ENCODE measurements around the gene NSMCE3.
"Not testable (repeated sequence)": the region's sequence is repeated elsewhere in the genome, so short reads cannot be mapped to it uniquely, and the experiment has no call there.

The NSMCE3 gene

DNA sequence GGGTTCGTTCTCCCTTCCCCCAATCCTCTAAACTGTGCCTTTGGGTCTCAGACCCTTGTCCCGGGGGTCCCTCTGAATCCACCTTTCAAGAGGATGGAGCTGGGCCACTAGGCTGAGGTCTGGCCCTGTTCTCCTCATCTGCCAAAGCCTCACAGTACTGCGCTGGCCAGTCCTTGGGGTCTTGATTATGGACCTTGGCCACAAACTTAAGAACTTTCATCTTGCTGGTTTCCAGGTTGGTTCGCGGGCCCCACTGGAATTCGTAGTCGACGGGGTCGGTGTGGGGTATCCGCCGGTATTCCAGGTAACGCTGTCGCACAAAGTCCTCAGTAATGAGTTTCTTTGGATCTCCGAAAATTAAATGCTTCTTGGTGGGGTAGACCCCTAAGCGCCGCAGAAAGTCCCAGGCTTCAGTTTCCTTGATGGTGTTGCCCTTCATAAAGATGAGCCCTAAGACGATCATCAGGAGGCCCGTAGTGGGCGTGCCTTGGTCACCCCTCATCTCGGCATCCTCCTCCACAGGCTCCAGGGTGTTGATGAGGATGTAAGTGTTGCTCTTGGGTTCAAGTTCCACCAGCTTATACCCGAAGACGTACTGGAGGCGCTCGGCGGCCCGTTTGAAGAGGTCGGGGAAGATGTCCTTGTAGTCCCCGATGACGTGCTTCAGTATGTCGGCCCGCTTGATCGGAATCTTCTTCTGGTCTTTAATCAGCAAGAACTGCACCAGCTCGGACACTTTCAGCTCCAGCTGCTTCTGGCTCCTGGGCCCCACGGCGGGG is 727 bp downstream of the NSMCE3 start:
- DNase-seq: peak; percentile 33

DNA sequence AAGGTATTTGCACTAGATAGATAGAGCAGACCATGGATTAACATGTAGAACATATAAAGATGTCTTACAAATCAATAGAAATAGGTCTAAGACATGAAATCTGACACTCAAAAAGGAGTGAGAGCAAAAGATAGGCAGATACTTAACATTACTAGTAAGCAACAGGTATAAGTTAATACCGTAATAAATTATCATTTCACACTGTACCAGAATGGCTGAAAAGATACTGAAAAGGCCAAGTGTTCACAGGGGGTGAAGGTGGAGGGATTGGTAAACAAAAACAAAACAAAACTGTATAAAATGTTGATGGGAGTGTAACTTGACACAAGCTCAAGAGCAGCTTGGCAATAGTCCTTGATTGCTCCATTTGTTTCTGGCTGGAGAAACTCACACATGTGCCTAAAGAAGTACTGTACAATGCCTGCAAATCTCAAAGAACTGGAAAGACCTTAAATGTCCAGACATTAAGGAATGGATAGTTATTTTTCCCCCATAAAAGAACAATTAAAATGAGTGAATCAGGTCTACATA is 3.5 kb downstream of the NSMCE3 start:
- no peak for DNase-seq

DNA sequence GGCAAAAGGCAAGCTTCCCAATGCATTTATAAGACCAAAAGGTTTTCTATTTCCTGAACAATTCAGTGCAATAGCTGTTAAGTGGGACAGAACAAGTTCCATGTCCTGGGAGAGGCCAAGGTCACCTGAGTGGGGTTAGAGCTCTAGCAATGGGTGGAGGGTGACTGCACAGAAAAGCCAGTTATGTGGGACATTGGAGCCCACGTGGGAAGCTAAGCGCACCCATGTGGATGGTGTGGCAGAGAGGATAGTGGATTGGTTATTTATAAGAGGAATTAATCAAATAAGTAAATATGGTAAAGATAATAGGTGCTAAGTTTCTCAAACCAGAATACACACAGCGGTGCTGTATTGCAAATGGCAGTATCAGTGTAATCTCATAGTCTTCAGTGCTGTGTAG is 6.3 kb downstream of the NSMCE3 start:
- DNase-seq: no peak

DNA sequence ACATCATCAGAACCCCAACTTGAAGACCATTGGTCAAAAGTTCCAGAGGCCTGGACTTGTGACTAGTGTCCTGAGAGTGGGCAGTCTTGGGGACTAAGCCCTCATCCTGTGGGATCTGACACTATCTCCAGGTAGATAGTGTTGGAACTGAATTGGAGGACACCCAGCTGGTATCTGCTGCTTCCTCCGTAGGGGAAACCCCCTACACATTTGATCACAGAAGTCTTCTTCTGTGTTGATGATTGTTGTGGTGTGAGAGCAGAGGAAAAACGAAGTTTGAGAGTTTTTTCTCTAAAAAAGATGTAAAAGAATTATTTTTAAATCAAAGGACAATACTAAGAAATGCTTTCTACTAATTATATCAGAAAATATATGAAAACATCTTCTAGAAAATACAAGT is 6.9 kb downstream of the NSMCE3 start:
- DNase-seq: no peak

DNA sequence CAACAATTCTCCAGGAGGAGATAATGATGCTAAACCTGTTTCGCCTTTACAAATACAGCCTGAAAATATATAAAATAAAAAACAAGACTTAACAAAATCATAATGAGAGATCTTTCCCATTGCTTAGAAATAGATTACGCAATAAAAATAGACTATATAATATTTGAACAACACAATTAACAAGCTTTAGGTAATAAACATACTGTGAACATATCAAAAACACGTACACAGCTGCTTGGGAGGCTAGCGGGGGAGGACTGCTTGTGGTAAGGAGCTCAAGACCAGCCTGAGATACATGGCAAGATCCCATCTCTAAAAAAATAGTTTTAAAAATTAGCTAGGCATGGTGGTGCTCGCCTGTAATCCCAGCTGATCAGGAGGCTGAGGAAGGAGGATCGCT is 8.7 kb downstream of the NSMCE3 start:
- DNase-seq: no peak

DNA sequence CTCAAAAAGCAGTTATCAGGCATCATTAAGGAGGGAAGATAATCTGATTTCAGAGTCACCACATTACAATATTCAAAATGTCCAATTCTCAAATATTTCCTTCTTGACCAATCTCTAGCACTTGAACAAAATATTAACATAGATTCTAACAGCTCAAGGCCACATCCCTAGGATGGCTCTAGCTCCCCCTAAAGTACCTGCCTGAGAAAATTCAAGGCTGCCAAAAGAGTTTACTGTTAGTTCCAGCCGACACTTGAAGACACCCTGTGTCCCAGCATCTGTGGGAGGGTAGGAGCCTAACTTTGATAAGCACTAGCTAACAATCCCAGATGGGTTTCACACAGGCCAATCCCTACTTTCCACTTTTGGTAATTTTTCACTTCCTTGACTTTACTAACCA is 10.4 kb downstream of the NSMCE3 start:
- no peak for DNase-seq

DNA sequence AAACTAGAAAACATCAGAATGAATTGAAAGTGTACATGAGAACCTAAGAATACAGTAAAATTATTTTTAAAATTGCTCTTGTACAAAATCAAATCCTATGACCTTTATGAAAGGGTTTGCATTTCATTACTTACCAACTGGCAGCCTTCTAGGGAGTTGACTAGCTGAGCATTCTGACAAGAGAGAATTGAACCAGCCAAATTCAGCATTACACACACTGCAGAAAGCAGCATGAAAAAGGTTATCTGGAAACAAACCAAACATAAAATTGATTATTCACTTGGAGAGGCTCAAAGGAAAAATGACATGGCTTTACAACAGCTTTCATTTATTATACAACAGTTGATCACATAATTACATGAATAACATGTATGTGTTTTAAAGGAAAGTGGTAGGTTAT is 17.4 kb downstream of the NSMCE3 start:
- no peak for DNase-seq

DNA sequence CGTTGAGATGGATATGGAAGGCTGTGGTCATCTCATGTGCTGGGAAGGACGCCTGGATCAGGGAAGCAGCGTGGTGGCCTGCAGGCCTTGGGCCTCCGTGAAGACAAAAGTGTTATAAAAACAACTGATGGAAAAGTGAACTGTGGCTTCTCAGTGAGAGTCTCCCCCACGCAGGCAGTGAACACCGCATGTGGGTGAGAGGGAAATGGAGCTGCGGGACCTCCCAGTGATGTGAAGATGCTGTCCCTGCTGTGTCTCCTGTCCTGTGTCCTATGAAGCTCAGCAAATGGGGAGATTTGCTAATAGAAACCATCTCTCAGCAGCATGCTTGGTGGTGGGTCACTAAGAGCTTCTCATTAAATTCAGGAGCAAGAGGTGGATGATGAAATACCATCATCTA is 25.1 kb downstream of the NSMCE3 start:
- no peak for DNase-seq

DNA sequence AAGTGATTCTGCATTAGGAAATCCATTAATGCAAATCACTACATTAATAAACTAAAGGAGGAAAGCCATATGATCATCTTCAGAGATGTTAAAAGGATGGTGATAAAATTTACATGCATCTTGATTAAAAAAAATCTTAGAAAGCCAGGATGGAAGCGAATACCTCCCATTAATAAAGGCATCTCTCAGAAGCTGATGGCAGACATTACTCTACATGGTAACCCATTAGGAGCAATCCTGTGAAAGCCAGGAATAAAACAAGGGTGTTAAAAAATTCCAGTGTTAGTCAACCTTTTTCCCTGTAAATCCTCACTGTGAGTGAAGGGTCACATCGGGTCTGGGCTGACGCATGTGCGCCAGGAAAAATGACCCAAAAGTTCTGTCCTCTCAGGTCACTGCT is 25.5 kb downstream of the NSMCE3 start:
- no peak for DNase-seq

DNA sequence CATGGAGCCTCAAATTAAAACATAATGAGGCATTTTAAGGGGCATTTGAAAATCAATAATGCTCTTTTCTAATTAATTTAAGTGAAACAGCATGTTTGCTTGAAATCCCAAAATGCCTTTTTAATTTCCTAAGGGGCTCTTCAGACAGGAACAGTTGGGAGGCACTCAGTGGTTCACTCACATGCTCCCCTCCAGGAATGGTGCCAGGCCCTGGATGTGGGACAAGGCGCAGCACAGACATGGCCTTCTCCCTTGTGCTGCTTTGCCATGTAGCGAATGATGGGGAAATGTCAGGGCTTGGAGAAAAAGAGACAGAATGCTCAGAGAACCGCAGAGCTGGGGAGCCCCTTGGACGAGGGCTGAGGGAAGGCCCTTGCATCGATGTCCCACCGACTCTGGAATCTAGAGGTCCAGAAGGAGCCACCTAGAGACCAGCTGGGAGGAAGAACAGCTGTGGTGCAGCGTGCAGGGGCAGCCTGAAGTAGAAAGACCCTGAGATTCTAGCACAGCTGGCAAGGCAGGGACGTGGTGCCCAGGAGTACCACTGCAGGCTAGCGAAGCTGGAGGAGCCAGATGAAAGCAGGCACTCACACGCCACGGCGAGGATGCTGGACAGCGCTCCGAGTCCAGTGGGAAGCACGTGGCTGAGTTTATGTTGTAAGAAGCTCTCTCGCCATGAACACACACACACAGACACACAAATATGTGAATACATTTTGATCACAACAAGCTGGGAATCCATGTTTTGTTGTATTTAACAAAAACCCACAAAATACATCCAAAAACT is 27.0 kb downstream of the NSMCE3 start:
- DNase-seq: no peak

DNA sequence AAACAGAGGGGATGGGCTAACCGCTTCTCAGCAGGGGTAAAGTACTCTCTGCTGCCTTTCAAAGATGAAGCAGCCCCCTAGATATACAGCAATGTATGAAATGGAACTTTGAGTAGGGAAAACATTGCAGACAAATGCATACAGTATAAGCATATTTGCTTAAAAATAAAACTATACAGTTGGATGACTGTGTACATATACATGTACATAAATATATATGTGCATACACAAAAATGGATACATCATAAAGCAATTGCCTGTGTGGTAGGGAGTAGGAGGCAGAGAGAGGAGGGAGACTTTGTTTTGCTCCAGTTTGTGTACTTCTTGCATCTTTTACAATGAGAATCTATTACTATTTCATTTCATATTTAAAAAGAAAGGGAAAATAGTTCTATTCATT is 28.4 kb downstream of the NSMCE3 start:
- DNase-seq: no peak

DNA sequence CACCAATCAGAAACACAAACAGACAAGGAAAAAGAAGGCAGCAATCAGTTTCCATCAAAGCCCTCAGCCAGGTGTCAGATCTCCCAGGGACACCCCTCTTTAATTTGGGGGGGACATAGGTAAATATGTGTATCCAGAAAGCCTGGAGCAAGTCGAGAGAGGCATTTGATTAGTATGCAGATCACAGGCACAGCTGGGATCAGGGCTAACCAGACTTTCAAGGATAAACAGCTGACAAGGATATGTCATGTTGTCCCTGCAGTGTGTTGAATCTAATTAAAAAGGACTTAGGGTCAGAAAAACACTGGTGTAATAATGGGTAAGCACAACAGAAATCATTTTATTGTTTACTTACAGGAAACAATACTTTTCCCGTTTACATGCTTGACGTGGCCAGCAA is 30.2 kb downstream of the NSMCE3 start:
- no peak for DNase-seq

DNA sequence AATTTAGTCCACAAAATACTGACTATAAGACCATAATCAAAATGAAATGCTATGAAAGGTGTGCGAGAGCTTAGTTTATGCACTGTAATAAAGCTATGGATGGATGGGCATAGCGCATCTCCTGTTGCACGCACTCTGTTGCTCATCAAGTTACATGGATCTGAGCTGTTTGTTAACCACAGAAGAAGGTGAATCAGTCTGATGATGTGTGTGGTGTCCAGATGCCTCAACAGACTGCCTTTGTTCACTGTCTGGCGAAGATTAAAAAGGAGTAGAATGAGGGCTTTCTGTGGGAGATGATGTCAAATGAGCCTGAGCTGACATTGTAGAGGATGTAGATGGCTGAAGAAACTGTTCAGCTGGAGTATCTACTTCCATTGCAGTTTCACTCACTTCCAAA is 36.1 kb downstream of the NSMCE3 start:
- no peak for DNase-seq

DNA sequence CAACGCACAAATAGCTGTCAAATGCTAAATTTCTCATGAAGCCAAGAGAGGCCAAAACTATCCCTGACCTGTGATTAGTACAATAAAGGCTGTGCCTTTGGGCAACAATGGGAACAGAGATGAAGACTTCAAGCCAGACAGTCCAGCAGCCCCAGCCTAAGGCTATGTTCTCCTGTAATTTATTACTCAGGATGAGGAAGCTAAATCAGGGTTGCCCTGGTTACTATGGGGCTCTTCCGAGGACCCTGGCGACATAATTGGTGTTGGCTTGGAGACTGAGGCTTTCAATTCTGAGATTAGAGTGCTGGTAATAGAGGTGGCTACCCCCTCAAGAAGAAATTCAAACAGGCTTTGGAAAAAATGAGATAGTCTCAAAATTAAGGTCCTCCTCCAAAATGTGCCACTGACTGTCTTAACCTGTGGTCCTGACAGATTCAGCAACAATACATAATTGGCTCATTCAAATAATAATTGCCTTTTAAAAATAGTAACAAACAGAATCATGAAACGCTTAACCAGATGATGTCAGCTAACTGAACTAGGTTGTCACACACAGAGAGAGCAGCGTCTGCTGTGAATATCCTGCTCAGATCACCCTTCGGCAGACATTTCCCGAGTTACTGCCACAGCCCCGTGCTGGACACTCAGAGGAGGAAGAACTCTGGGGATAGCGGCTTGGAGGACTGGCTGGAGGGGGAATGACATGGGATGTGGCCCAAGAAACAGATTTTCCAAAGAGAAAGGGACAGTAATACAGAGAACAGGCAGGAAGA is 43.0 kb downstream of the NSMCE3 start:
- DNase-seq: no peak

DNA sequence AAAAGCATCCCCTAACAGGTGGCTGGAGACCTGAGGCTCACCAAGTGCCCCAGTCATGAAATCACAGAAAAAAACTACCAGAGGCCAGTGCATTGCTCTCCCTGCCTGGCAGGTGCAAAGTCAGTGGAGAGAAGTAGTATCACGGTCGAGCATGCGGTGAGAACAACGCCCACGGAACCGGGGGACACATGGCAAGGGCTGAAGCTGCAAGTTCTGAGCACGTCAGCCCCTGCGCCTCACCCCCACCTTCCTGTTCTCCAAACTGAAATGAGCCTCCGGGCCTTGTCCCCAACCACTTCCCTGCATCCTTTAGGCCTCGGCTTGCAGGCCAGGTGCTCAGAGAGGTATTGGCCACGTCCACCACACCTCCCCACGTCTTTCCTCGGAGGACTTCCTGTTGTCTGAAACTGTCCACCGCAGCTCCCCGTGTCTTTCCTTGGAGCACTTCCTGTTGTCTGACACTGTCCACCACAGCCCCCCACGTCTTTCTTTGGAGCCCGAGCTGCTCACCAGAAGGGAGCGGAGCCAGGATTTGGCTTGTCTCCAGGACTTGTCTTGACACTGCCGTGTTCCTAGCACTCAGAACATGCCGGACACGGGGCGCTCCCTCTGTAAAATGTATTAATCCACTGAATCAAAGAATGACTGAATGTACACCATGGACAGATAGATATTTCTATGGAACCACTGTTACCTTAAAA is 43.9 kb downstream of the NSMCE3 start:
- no peak for DNase-seq

DNA sequence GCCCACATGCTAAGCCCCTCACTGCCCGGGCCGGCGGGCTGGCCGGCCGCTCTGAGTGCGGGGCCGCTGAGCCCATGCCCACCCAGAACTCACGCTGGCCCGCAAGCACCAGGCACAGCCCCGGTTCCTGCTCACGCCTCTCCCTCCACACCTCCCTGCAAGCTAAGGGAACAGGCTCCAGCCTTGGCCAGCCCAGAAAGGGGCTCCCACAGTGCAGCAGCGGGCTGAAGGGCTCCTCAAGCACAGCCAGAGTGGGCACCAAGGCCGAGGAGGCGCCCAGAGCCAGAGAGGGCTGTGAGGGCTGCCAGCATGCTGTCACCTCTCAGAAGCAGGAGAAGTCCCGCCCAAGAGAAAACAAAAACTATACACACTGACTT is 44.6 kb downstream of the NSMCE3 start:
- DNase-seq: not testable (repeated sequence)

DNA sequence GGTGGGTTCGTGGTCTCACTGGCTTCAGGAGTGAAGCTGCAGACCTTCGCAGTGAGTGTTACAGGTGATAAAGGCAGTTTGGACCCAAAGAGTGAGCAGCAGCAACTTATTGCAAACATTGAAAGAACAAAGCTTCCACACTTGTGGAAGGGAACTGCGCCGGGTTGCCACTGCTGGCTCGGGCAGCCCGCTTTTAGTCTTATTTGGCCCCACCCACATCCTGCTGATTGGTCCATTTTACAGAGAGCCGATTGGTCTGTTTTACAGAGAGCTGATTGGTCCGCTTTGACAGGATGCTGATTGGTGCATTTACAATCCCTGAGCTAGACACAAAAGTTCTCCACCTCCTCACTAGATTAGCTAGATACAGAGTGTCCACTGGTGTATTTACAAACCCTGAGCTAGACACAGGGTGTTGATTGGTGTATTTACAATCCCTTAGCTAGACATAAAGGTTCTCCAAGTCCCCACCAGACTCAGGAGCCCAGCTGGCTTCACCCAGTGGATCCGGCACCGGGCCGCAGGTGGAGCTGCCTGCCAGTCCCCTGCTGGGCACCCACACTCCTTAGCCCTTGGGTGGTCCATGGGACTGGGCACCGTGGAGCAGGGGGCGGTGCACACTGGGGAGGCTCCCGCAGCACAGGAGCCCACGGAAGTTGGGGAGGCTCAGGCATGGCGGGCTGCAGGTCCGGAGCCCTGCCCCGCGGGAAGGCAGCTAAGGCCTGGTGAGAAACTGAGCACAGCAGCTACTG is 45.2 kb downstream of the NSMCE3 start:
- not testable (repeated sequence) for DNase-seq

DNA sequence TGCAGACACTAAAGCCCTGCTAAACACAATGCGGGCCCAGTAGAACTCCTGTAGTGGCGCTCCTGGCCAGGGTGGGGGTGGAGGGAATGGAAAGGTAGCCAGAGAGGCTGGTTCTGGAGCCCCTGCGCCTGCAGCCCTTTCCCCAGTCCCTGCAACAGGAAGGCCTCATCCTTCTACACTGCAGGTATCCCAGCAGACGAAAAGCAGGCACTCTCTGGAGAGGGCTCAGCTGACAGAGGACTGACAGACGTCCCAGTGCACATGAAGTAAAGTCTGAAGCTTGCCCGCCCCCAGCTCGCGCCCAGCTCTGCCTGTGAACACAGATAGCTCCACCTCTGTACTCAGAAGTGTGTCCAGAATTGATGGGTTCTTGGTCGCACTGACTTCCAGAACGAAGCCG is 46.0 kb downstream of the NSMCE3 start:
- no peak for DNase-seq

DNA sequence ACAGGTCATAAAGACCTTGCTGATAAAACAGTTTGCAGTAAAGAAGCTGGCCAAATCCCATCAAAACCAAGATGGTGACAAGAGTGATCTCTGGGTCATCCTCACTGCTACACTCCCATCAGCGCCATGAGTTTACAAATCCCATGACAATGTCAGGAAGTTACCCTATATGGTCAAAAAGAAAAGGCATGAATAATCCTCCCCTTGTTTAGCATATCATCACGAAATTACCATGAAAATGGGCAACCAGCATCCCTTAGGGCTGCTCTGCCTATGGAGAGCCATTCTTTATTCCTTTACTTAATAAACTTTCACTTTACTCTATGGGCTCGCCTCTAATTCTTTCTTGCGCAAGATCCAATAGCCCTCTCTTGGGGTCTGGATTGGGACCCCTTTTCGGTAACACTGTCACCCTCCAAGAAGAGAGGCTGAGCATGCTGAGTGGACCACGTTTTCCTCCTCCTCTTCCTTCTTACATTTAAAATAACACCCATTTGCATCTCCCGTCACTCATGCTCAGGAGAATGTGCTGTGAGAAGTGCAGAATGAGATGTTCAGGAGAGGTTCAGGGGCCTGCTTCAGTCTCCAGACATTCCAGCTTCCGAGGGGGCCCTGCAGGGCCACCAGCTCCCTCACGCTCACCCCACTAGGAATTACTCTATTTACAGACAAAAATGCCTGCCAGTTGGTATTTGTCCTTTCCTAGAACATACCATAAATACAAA is 47.3 kb downstream of the NSMCE3 start:
- no peak for DNase-seq

DNA sequence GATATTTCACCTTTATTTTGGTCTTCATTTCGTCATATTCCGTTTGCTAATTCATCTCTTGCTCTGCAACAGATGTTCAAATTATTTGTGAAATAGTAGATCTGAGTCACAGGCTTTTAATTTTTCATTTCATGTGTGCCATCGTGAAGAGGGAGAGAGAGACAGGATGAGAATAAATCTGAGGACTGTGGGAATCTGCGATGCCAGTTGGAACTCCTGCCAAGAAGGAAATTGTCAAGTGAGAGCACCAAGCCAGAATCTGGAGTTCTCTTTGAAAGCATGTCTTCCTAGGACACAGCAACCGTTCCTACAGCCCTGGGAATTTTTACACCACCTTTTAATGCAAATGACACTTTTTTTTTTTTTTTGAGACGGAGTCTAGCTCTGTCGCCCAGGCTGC is 48.8 kb downstream of the NSMCE3 start:
- DNase-seq: no peak

DNA sequence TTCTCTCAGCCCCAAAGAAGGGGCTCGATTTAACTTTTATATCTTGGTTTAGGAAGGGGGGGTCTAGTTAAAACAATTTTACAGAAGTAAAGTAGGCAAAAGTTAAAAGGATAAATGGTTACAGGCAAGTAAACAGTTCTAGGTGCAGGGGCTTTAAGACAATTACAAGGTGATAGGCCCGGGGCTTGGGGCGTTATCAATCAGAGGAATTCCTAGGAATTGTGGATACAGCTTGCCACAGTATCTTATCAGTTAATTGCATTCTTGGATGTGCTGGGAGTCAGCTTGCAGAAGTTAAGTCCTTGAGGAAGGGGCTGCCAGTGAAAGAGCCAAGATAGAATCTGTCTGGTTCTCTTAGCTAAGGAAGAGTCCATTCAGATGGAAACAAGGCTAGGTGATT is 52.7 kb downstream of the NSMCE3 start:
- no peak for DNase-seq
